Measurements from ENCODE around the gene CSNK2B.
"Not testable (repeated sequence)": the region's sequence is repeated elsewhere in the genome, so short reads cannot be mapped to it uniquely, and the experiment has no call there.

Gene CSNK2B

DNA sequence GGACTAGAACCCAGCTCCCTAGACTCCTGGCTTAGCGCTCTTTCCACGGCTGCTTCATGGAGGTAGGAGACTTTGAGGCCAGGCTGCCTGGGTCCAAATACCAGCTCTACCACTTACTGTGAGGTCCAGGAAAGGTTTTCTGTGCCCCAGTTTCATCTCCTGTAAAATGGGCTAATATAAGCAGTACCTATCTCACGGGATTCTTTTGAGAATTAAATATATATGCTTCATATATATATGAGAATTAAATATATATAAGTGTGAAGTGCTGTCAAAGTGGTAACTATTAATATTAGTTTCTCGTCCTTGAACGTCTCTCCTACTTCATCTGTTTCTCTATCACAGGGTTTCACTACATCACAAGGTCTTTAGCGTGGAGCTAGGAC lies 25.2 kb downstream of the CSNK2B start:
- no peak for DNase-seq

DNA sequence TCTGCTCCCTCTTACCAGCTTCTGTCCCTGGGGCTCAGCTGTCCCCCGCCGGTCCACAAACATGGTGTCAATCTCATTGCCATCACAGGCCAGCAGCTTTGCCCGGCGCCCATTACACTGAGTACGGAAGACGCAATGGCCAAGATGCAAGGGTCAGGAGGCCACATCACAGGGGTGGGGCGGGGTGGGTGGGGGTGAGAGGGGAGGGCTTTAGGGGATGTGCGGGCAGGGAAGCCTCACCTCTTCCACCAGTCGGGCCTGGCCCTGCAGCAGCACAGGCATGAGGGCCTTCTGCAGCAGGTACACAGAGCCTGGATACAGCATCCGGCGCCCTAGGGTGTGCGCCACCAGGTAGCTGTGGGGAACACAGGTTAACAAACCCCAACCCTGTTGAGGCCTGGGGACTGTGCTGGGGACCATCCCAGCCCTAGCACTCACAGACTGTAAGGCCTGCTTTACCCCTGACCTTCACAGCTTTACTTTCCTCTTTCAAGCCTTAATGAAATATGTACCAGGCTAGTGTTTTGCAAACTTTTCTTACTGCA lies 25.8 kb downstream of the CSNK2B start:
- DNase-seq: no peak

DNA sequence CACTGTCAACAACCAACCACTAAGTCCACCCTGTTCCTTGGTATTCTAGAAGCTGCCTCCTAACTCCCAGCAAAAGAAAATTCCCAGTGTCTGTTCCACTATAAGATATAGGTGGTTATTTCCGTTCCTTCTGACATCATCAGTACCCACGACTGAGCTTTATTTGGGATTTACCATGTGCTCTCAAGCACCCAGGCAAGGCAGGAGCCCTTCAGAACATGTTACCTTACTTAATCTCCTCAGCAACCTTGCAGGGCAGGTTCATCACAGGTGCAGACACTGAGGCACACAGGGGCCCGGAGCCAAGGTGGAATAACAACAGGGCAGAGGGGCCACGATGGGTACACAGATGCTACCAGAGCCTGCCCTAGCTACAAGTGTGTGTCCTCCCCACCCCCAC lies 26.5 kb downstream of the CSNK2B start:
- DNase-seq: no peak

DNA sequence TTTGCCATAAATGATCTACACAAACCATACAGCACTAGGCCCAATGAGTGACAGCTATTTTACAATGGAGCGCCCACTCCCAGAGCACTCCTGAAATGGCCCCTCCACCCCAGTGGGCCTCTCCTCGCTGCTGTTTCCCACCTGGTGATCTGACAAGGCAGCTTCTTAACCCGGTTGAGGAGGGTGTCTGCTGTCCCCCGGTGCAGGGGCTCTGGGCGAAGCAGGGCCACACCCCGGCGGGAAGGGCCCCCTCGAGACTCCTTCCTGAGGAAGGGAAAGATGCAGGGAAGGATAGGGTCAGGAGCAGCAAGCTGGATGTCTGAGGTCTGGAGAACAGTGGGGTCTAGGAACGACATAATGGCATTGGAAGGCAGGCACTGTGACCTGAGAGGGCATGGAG lies 27.0 kb downstream of the CSNK2B start:
- DNase-seq: no peak

DNA sequence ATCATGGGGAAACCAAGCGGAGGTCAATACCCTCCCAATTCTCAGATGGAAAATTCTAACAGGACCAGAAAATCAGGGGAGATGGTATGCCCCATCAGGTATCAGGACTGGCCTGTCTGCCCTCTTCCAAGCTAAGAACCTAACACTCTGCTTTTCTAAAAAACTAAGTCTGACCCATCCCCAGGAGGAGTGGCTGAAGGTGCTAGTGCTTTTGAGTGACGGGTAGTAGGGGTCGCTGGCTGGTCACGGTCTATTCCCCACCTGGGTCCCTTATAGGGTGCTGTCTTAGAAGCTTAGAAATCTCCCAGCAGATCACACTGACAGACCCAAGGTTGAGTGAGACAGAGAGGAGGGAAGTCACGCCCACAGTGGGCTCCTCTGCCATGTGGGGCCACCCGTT lies 27.7 kb downstream of the CSNK2B start:
- DNase-seq: no peak

DNA sequence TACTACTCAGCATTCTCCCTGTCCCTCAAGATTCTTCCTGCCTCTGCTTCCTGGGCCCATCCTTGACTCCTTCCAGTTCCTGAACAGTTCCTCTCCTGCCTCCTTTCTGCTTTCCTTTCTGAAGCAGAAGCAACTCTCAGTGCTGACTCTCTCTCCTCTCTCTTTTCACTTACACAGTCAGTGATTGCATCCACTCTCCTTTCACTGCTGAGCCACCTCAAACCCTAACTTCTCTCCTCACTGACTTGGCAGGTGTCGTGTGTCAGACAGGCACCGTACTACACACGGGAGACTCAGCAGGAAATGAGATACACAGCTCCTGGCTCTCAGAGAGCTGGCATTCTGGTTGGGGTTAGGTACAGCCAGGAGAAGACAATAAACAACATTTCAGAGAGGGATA lies 31.7 kb downstream of the CSNK2B start:
- DNase-seq: no peak

DNA sequence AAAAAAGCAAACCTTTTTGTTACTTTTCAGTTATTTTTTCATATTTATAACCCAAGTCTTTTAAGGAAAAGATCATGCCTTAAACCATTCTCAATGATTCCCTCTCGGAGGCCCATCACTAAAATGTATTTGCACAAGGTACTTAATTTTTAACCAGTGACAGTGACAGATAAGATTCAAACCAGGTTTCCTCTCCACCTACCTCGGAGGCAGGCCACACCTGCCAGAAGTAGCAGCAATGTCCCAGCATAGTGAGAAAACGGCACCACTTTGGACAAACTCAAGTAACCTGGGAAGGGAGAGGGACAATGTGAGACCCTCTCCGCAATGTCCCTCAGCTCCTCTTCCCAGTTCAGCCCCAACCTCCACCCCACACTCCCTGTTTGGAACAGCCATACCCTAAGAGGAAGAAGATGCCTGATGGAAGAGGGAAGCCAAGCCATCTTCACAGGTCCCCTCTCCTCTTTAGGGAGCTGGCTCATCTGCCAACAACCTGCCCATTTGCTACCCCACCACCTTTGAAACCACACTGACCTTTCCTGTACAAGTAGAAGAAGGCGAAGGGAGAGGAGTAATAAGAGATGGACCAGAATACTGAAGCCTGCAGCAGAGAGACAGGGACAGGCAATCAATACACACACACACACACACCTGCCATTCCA lies 35.0 kb downstream of the CSNK2B start:
- no peak for DNase-seq

DNA sequence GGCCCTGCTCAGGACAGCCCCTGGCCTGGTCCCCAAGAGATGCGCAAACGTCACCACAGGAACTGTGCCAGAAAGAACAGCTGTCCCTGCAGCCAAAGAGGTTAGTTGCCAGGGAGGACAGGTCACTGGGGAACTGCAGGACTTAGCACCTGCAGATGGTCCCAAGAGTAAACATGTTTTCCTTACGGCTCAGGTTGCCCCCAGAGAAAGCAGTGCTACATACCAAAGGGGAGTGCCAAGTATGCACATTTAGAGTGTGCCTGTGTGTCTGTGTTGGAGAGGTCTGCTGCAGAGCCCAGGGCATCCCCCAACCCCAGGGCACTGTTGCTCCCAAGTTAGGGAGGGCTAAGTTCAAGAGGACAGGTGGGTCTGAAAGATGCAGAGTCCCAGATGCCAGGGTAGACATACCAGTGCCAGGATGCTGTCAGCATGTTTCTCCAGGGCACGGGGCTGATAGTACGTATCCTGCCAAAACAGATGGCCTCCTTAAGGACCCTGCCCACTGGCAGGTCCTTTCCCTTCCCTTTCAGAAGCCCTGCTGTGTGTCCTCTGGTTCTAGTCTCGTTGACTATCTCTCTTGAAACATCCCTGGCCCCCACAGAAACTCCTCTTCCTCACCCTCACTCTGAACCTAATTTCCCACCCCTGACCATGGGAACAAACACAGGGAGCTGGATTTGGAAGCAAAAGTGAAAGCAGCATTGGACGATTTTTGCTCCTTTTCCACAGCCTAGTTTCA lies 36.0 kb downstream of the CSNK2B start:
- DNase-seq: no peak

DNA sequence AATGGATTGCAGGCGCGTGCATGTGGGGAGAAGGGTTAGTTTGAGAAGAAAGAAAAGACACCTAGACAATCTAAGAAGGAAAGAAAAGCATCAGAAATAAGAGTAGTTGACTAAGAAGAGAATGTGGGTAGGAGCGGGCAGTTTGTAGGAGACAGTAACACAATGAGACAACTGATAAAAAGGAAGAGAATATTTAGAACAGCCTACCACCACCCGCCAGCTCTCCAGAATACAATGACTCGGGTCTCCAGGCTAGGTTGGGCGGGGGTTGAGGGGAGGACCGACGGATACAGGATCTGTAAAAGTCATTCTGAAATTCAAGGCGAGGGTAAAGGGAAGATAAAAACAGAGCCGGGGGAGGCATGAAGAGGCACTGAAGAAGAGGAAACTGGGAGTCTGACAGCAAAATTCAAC lies 36.5 kb downstream of the CSNK2B start:
- DNase-seq: no peak

DNA sequence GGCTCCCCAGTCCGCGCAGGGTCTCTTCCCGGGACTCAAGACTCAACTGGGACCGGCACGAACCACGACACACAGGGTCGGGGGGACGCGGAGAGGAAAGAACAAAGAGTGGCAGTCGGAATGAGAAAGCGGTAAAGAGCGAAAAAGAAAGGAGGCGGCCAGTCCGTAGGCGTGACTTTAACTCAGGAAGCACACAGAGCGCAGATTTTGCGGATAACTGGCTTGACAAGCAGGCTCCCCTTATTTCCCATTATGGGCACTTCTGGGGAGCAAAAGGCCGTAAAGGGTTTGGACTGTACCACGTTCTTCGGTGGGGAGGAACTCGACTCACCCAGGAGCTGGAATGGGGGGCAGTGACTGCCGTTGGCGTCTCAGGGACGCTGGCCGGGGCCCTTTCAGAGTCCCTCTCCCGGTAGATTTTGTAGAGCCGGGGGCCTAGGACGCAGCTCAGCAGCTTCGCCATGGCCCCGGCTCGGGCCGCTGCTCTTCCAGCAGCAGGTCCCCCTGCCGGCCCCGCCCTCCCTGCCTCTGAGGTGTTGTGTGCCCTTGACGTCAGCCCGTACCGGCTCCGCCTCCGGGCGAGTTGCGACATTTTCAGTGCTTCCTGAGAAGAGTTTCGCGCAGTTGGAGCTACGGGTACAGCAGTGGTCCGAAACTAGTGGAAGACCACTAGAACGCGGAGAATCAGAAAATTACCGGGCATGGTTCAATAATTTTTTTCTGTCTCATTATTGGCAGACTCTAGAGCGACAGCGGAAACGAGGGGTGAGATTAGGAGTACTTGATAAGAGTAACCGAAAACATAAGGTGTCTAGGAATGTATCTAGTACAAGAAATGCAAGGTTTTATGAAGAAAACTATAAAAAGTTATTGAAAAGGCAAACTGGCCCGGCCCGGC lies 37.2 kb downstream of the CSNK2B start, which contains the start of gene ABHD16A:
ABHD16A (minus strand) TSS at position 506 of the 898 bp plus-strand sequence; CDS start at position 463, 43 bp downstream.
- peak; percentile 99 for DNase-seq

DNA sequence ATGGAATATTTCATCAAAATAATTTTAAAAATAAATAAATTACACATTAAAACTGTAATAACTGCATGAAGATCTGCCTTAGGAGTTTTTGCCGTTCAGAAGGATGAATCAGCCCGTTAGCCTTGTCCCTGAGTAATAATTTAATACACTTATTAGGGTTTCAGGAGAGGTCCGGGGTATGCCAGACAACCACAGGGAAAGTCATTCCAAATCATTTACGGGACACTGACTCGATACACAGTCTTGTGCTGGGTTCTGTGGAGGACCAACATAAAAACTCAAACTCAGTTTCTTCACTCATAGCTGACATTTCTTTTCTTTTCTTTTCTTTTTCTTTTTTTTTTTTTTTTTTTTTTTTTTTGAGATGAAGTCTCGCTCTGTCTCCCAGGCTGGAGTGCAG lies 40.1 kb downstream of the CSNK2B start:
- DNase-seq: peak; percentile 36

DNA sequence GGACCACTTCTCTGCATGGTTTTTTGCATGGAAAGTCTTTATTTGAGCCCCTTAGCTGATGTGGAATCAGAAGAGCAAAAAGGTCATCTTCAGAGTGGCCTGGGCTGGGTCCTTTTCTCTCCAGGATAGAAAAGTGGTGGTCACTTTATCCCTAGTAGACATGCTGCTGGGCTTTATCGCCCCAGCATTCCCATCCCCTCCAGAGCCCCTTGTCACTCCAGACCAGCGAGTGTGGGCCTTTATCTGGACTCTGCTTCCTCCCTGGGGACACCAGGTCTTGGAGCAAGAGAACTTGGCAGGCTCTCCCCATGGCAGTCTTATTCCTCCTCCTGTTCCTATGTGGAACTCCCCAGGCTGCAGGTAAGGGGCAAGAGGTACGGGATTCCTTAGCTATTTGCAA lies 40.7 kb downstream of the CSNK2B start, which contains the start of gene LY6G6F:
LY6G6F (plus strand) TSS at position 268 of the 400 bp plus-strand sequence; CDS start at position 309, 41 bp downstream.
- DNase-seq: no peak

DNA sequence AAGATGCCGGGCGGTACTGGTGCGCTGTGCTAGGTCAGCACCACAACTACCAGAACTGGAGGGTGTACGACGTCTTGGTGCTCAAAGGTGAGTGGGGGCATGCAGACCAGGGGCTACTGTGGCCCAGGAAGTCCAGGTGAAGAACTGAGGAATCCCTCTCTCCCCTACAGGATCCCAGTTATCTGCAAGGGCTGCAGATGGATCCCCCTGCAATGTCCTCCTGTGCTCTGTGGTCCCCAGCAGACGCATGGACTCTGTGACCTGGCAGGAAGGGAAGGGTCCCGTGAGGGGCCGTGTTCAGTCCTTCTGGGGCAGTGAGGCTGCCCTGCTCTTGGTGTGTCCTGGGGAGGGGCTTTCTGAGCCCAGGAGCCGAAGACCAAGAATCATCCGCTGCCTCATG lies 41.8 kb downstream of the CSNK2B start:
- DNase-seq: no peak

DNA sequence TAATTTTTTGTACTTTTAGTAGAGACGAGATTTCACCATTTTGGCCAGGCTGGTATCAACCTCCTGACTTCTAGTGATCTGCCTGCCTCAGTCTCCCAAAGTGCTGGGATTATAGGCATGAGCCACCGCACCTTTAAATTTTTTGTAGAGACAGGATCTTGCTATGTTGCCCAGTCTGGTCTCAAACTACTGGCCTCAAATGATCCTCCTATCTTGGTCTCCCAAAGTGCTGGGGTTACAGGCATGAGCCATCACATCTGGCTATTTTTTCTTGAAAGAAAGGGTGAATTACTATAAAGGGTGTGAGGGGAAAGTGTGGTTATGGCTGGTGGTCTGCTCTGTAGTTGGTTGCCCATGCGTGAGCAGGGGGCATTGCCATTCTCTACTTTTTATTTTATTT lies 42.3 kb downstream of the CSNK2B start:
- DNase-seq: no peak

DNA sequence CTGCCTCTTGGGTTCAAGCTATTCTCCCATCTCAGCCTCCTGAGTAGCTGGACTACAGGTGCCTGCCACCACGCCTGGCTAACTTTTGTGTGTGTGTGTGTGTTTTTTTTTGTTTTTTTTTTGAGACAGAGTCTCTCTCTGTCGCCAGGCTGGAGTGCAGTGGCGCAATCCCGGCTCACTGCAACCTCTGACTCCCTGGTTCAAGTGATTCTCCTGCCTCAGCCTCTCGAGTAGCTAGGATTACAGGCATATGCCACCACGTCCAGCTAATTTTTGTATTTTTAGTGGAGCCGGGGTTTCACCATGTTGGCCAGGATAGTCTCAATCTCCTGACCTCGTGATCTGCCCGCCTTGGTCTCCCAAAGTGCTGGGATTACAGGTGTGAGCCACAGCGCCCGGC lies 43.3 kb downstream of the CSNK2B start:
- DNase-seq: not testable (repeated sequence)

DNA sequence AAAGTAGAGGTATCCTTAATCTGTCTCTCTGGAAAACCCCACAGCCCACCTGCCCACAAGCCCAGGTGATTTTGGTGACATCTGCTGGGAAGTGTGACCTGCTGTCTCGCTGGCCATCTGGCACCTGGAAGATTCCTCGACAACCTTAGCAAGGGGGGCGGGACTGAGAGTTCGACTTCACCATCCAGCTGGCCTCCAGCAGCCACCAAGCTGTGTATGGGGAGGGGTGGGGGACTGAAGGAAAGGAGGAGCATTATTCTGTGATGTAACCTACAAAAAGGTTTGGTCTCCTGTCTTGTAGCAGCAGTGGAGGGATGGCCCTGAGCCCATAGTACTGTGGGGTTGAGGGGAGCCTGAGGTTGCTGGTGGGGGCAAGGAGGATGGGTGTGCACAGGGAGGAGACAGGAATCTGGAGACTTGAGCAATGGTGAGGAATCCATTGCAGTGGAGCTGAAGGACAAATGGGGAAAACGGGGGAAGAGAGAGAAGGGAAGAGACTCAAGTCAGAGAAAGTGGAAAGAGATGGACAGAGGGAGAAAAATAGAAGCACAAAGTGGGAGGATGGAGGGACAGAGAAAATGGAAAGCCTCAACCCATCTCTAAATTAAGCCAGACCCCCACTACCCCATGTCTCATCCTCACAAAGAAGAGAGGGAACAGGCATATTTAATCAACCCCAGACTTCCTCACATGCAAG lies 44.8 kb downstream of the CSNK2B start:
- no peak for DNase-seq

DNA sequence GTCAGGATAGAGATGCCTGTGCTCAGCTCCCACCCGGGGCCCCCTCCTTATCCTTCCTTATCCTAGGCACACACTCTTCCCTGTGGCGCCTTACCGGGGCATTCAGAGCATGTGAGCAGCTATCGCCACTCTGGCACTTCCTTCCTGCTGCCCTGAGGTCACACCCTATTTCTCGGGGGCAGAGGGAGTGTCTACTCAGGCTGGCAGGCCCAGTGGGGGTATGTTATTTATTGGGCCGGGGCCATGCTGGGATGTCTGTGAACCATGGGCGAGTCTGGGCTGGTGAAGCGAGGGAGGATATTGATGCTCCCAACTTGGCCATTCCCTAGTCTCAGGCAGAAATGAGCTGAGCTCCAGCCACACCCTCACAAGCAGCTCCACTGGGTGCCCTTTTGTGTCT lies 45.4 kb downstream of the CSNK2B start:
- no peak for DNase-seq

DNA sequence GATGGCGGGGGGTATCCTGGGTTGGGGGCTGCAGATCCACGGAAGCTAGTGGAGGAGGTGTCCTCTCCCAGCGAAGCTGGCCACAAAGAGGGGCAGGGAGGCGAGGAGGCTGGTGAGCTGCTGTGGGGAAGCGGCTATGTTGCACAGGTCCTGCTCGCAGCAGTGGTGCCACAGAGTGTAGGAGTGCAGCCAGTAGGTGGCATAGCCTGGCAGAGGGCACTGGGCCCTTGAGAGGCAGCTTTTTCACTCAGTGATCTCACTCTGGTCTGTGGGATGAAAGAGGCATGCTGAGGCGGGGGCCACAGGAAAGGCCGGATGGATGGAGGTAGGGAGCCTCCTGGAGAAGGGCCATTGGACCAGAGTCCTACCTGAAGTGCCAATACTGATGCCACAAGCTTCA lies 46.4 kb downstream of the CSNK2B start:
- DNase-seq: no peak

DNA sequence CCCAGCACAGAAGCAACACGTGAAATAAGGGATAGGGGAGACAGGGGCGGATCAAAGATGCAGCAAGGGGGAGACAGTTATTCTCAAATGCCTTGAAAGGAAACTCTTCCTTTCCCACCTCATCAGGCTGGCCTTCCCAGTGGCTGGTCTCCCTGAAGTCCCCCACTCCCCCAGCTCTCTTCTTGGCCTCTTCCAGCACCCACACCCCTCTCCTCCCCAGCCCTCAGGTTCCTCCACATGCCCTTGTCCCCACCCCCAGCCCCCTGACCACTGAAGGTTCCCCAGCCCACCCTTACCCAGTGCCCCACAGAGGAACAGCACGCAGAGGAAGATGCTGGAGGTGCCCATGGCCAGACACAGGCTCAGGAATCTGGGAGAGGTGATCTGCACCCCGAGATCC lies 47.6 kb downstream of the CSNK2B start:
- no peak for DNase-seq

DNA sequence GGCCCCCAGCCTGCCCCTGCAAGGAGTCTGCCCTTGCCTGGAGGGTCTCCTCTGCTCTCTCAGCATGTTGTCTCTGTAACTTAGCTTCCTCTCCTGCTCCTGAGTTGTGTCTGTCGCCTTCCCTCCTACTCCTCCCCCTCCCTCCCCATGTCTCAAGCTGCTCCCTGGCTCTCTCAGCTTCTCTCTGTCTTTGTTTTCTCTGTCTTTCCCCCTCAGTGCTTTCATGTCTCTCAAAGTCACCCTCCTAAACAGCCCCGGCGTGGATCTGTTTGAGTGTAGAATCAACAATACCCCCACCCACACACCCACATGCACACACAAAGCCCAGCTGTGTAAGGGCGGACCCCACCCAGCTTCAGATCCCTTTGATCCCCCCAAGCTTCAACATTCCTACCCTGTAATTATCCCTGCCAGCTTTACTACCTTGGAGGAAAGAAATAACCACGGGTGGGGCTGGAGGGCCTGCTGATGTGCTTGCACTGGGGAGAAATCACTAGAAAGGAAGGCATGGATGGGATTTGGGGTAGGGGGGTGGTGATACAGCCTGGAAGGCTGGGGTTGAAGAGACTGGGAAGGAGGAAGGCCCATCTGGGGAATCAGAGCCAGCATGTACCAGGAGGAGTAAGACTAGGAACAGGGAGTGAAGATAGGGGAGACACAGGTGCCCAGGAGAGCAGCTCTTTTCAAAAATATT lies 48.3 kb downstream of the CSNK2B start:
- peak; percentile 71 for DNase-seq

DNA sequence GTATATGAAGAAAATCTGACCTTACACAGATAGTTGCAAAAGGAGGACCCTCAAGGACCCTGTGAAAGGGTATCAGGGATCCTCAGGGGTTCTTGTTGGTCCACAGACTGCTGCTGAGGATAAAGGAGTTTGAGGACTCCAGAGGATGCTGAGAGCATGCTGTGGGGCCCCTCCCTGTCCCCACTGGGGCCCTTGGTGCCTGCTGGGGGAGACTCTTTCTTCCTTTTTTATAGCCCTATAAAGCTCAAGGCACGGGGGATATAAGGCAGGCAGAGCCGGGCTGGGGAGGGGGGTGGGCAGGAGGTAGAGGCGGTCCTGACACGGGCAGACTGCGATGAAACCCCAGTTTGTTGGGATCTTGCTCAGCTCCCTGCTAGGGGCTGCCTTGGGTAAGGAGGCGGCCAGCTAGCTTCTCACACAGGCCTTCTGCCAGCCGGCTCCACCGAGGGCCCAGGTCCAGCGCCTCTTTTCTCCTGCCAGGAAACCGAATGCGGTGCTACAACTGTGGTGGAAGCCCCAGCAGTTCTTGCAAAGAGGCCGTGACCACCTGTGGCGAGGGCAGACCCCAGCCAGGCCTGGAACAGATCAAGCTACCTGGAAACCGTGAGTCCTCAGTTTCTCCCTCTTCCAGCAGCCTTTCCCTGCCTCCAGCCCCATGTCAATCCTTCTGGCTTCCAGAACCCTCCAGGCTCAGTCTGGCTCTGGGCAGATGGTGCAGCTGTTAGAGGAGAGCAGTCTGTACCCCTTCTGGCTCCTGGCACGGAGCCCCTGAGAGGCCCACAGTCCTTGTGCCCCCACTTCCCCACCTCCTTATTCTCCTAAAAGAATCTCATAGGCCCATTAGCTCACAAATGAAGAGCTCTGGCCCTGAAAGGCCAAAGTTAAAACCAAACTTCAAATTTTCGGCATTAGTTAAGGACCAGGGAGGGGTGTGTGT lies 49.4 kb downstream of the CSNK2B start, which contains the start of gene LY6G6D:
LY6G6D (plus strand) TSS at position 327 of the 937 bp plus-strand sequence; CDS start at position 335, 8 bp downstream.
- no peak for DNase-seq

Data from retina (tissue), 1 donor.